ENCODE data around the gene DCAF8L2. TPM values are rescaled to one million over a fixed set of nuclear protein-coding genes. Genes with fewer than 3 reads are reported as not detected.

DCAF8L2 gene
- total RNA-seq, 1 donor from 2014 or later = 0.29 TPM

GRCh38 chrX:27598312-27598711 is 8.2 kb downstream of the DCAF8L2 start:
- Mint-ChIP-seq H3K27ac (peak overlapping the region; percentile 92), H3K36me3 (ENCODE audit: insufficient read depth) (no peaks in the 10 kb centered on the region), H3K4me3 (ENCODE audit: low read depth) (no peak overlapping the region), H3K4me1 (ENCODE audit: low read depth) (peaks cover 4% of the 10 kb centered on the region), H3K27me3 (no peaks in the 10 kb centered on the region), H3K9me3 (ENCODE audit: low read depth) (peaks cover 7% of the 10 kb centered on the region)
- DNase-seq (ENCODE audit: low spot score, unreplicated experiment) = no peak
- no peak for TF ChIP-seq CTCF (IDR thresholded peaks at IDR 0.05; ENCODE audit: unreplicated experiment)

GRCh38 chrX:27599928-27600327 is 9.8 kb downstream of the DCAF8L2 start:
- TF ChIP-seq CTCF (IDR thresholded peaks at IDR 0.05; ENCODE audit: unreplicated experiment) = no peak
- Mint-ChIP-seq H3K9me3 (ENCODE audit: low read depth) (peaks cover 7% of the 10 kb centered on the region), H3K36me3 (ENCODE audit: insufficient read depth) (no peaks in the 10 kb centered on the region), H3K27ac (no peak overlapping the region), H3K4me3 (ENCODE audit: low read depth) (no peak overlapping the region), H3K27me3 (no peaks in the 10 kb centered on the region), H3K4me1 (ENCODE audit: low read depth) (peaks cover 4% of the 10 kb centered on the region)
- DNase-seq (ENCODE audit: low spot score, unreplicated experiment) = no peak

- DNase-seq (ENCODE audit: low spot score, unreplicated experiment) = no peak
- H3K9me3 Mint-ChIP-seq (ENCODE audit: low read depth) = peaks cover 9% of the 10 kb centered on the region
- H3K36me3 Mint-ChIP-seq (ENCODE audit: insufficient read depth) = no peaks in the 10 kb centered on the region
- H3K27me3 Mint-ChIP-seq = no peaks in the 10 kb centered on the region
- no peak overlapping the region for H3K27ac Mint-ChIP-seq
- no peak overlapping the region for H3K4me3 Mint-ChIP-seq (ENCODE audit: low read depth)
- TF ChIP-seq CTCF (IDR thresholded peaks at IDR 0.05; ENCODE audit: unreplicated experiment) = no peak
- peaks cover 4% of the 10 kb centered on the region for H3K4me1 Mint-ChIP-seq (ENCODE audit: low read depth)
Measured at GRCh38 chrX:27600686-27601085, 10.5 kb downstream of the DCAF8L2 start.

GRCh38 chrX:27608671-27609070 is 18.5 kb downstream of the DCAF8L2 start:
- no peak for DNase-seq (ENCODE audit: low spot score, unreplicated experiment)
- peaks cover 20% of the 10 kb centered on the region for H3K9me3 Mint-ChIP-seq (ENCODE audit: low read depth)
- H3K4me3 Mint-ChIP-seq (ENCODE audit: low read depth) = no peak overlapping the region
- no peaks in the 10 kb centered on the region for H3K4me1 Mint-ChIP-seq (ENCODE audit: low read depth)
- H3K27ac Mint-ChIP-seq = no peak overlapping the region
- no peaks in the 10 kb centered on the region for H3K27me3 Mint-ChIP-seq
- no peaks in the 10 kb centered on the region for H3K36me3 Mint-ChIP-seq (ENCODE audit: insufficient read depth)
- no peak for TF ChIP-seq CTCF (IDR thresholded peaks at IDR 0.05; ENCODE audit: unreplicated experiment)

GRCh38 chrX:27619459-27619858 is 29.3 kb downstream of the DCAF8L2 start:
- no peak for TF ChIP-seq CTCF (IDR thresholded peaks at IDR 0.05; ENCODE audit: unreplicated experiment)
- Mint-ChIP-seq H3K27ac (no peak overlapping the region), H3K27me3 (no peaks in the 10 kb centered on the region), H3K4me3 (ENCODE audit: low read depth) (no peak overlapping the region), H3K4me1 (ENCODE audit: low read depth) (no peaks in the 10 kb centered on the region), H3K9me3 (ENCODE audit: low read depth) (peaks cover 29% of the 10 kb centered on the region), H3K36me3 (ENCODE audit: insufficient read depth) (no peaks in the 10 kb centered on the region)
- DNase-seq (ENCODE audit: low spot score, unreplicated experiment) = no peak

Data from progenitor cell of endocrine pancreas (in vitro differentiated cells).